C4-2B (cell line): Measurements from ENCODE around the gene LIN7C.

ENCODE experiments used
- ZFX ChIP-seq: fragments of 450-650 bp; IDR thresholded peaks from 2 replicates; pipeline ENCODE4 v1.6.1; 2017
- TF ChIP-seq, protein P1 (sequence below): fragments of 450-650 bp; conservative IDR thresholded peaks from 2 replicates; pipeline ENCODE4 v1.5.1; 2017; ENCODE audit warnings: mild to moderate bottlenecking

DNA sequence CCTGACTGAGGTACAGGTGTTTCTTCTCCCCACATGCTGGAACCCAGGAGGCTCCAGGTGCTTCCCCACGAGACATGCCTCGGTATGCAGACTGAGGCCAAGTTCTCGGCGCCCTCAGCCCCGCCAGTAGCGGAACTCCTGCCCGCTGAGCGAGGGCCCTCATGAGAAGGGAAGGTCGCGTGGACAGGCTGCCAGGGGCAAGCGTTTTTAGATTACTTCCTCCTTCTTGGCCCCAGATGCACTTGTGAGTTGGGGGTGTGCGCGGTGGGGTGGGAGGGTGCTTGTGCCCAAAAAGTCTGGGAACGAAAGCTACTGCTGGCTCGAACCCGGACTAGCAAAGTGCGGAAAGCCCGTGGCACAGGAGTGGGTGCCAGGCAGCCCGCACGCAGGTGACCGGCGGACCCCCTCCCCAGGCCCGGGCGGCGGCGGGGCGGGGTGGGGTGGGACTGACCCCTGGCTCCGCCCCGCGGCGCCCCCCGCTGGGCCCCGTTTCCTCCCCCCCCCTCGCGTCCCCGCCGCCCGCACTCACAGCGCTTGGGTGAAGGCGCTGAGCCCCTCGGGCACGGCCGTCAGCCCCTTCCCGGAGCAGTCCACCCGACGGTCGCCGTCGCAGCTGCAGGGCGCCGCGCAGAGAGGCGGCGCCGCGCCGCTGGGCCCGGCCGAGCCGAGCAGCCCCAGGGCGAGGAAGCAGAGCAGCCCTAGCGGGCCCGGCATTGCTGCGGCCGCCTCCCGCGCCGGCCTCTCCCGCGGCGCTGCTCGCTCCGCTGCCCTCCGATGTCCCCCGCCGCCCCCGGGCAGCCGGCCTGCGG, 34.8 kb downstream of the LIN7C start:
- TF ChIP-seq, protein P1, sequence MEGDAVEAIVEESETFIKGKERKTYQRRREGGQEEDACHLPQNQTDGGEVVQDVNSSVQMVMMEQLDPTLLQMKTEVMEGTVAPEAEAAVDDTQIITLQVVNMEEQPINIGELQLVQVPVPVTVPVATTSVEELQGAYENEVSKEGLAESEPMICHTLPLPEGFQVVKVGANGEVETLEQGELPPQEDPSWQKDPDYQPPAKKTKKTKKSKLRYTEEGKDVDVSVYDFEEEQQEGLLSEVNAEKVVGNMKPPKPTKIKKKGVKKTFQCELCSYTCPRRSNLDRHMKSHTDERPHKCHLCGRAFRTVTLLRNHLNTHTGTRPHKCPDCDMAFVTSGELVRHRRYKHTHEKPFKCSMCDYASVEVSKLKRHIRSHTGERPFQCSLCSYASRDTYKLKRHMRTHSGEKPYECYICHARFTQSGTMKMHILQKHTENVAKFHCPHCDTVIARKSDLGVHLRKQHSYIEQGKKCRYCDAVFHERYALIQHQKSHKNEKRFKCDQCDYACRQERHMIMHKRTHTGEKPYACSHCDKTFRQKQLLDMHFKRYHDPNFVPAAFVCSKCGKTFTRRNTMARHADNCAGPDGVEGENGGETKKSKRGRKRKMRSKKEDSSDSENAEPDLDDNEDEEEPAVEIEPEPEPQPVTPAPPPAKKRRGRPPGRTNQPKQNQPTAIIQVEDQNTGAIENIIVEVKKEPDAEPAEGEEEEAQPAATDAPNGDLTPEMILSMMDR = peak; percentile 6; the same call in 1 of the 2 replicates
- no peak; the same call in 1 of the 2 replicates for TF ChIP-seq ZFX
